Pancreas (tissue), 10 donors: Measurements from ENCODE around the gene NR2F1. TPM values are rescaled to one million over a fixed set of nuclear protein-coding genes. Genes with fewer than 3 reads are reported as not detected.

ENCODE experiments used
- ATAC-seq, 4 donors: fragments of 200-7000 bp; cut with Tn5 transposase; one replicate each; pipeline versions ENCODE4 v1.8.0 to v1.9.1; 2020; ENCODE audit warnings: mild to moderate bottlenecking in 4 of 4, moderate library complexity in 4 of 4
- DNase-seq, 6 donors: peaks; one replicate each; pipeline ENCODE4 v3.0.0-alpha.2; 2020
- FAIRE-seq: peaks from 2 replicates; lab custom pipeline; 2012; peaks lifted over from hg19 to GRCh38; lab: Jason Lieb, UNC
- H3K27ac ChIP-seq, 4 donors: fragments of 200-600 bp; sonication (generic); 1 replicate in 3 of 4; 2 replicates in 1 of 4; pipeline versions ENCODE4 v1.5.0 to v1.8.0; 2020
- H3K27me3 ChIP-seq, 4 donors: fragments of 200-600 bp; one replicate each; pipeline ENCODE4 v1.8.0; 2021
- H3K36me3 ChIP-seq, 3 donors: fragments of 200-600 bp; sonication (generic) in 1 of 3; one replicate each; pipeline versions ENCODE4 v1.5.0 to v1.8.0; 2020 to 2021
- H3K4me1 ChIP-seq, 3 donors: fragments of 200-600 bp; one replicate each; pipeline ENCODE4 v1.8.0; 2021
- H3K4me3 ChIP-seq, 4 donors: fragments of 200-600 bp; sonication (generic) in 2 of 4; one replicate each; pipeline versions ENCODE4 v1.5.0 to v1.8.0; 2020 to 2021
- H3K9me3 ChIP-seq, 4 donors: fragments of 200-600 bp; one replicate each; pipeline ENCODE4 v1.8.0; 2021
- WGBS, 2 donors: extraction: QIAGEN DNeasy Blood & Tissue Kit; methylation state at CpG; one replicate each; pipeline ENCODE4 v1.1.7; 2013; 5-methylcytosine and 5-hydroxymethylcytosine counted together
- intact Hi-C, 3 donors: fragments of 100-400 bp; cut with DNase I; formaldehyde crosslinking; loops; one replicate each; pipeline versions ENCODE4 v1.11.1 to v1.14.2; 2022
- polyA plus RNA-seq, 2 donors: library from polyadenylated mRNA; stranded (reverse); fragments of 200-250 nt; gene quantifications; one replicate each; pipeline ENCODE4 v1.2.3, GENCODE V29; 2013
- total RNA-seq, 6 donors: library from RNA; stranded (reverse); fragmentation: NEBNext Ultra II Directional in 4 of 6; extraction: Animal tissue kit (Norgen Biotek cat#: 25700) in 4 of 6; gene quantifications; one replicate each; pipeline versions ENCODE4 v1.2.1 to v1.2.4, GENCODE V29; 2021 to 2023
- TF ChIP-seq, protein P1 (sequence below), 4 donors: fragments of 200-600 bp; sonication (generic) in 3 of 4; IDR thresholded peaks; one replicate each; pipeline versions ENCODE4 v1.5.0 to v1.8.0; 2021; ENCODE audit warnings: antibody characterized with exemption in 4 of 4
- donor health status: healthy with polysubstance abuse.
- donor health status: DM: no; HTN: no; CAD: no; lungs with moderate emphysema.
- donor health status: DM: no; HTN: no; CAD: no.
- donor health status: control.
- donor health status: control.
- donor health status: Bipolar disorder and iron deficiency.
- donor health status: DM: yes; HTN: yes; CAD: no.
- donor health status: DM: no; HTN: no; CAD: no.
- donor health status: DM: no; HTN: no; CAD: no.
- donor health status: DM: yes; HTN: yes; CAD: no.

The NR2F1 gene
- total and polyA plus RNA-seq, 8 donors, result 1.4 to 8.1 (median 4.9) TPM

DNA sequence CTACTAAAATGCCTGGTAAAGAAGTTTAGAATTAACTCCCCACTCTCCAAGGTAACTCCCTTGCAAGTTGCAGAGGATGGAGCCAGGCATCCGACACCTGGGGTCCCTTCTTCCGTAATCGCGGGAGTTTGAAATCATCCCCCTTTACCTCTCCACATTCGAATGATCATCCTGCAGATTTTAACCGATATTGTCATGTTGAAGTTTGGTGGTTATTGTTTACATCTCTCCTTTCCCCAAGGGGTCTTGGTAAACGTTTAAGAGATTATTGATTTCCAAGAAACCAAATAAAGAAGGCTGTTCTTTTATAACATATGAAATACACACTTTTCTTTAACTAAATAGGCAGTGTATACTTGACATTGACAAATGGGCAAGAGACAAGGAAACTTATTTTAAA, 26.7 kb downstream of the NR2F1 start:
- intact Hi-C loops, result loop anchor here in 2 of 3 donors (5.0 to 10.0 kb wide), 2 partner anchors 185 to 188 kb away; no protein-coding TSS in a partner anchor
- 13 to 16% methylated on average over 7 of the region's 7 CpGs for WGBS, 2 donors
- ATAC-seq (no peak), DNase-seq (no peak), FAIRE-seq (no peak)
- Histone ChIP-seq H3K36me3 (no peaks in the 10 kb centered on the region), H3K27ac (no peak overlapping the region), H3K27me3 (peaks cover 8 to 74% (median 32%) of the 10 kb centered on the region in 4 donors), H3K9me3 (no peaks in the 10 kb centered on the region), H3K4me3 (no peak overlapping the region), H3K4me1 (peaks cover 0 to 10% (median 0%) of the 10 kb centered on the region in 3 donors)
- TF ChIP-seq, protein P1, sequence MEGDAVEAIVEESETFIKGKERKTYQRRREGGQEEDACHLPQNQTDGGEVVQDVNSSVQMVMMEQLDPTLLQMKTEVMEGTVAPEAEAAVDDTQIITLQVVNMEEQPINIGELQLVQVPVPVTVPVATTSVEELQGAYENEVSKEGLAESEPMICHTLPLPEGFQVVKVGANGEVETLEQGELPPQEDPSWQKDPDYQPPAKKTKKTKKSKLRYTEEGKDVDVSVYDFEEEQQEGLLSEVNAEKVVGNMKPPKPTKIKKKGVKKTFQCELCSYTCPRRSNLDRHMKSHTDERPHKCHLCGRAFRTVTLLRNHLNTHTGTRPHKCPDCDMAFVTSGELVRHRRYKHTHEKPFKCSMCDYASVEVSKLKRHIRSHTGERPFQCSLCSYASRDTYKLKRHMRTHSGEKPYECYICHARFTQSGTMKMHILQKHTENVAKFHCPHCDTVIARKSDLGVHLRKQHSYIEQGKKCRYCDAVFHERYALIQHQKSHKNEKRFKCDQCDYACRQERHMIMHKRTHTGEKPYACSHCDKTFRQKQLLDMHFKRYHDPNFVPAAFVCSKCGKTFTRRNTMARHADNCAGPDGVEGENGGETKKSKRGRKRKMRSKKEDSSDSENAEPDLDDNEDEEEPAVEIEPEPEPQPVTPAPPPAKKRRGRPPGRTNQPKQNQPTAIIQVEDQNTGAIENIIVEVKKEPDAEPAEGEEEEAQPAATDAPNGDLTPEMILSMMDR (IDR thresholded peaks at IDR 0.05), result no peak

DNA sequence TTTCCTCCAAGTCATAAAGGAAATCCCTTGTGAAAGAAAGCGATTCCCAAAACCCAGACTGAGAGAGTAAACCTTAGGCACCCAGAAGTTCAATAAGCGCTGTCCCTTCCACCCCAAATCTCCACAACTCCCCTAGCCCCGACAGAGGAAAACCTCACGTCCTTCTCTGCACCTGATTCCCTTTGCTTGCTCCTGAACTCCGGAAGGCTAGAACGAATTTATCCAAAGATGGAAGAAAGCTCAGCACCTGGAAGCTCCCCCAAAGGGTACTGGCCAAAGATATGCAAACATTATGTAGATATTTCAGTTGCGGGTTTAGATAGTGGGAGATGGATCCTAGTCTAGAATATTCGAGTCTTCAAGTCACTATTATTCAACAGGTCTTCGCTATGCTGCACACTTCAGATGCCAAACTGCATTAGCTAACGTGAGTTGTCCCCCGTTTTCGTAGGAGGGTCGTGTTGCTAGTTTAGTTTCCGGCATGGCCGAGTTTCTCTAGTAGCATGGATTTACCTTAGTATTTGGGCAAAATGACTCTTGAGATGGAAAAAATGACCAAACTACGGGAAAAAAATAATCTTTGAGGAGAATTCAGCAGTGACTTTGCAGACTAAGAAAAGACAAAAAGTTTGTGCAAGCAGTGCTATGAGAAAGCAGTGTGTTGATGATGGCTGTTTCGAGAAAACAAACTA, 27.7 kb downstream of the NR2F1 start:
- H3K4me3 ChIP-seq, result no peak overlapping the region
- ATAC-seq, result no peak
- intact Hi-C loops, result no loop called here
- H3K27ac ChIP-seq, result no peak overlapping the region
- TF ChIP-seq, protein P1 (IDR thresholded peaks at IDR 0.05), result no peak
- no peak for FAIRE-seq
- 17 to 19% methylated on average over 17 of the region's 17 CpGs for WGBS, 2 donors
- no peaks in the 10 kb centered on the region for H3K9me3 ChIP-seq
- peaks cover 0 to 10% (median 0%) of the 10 kb centered on the region in 3 donors for H3K4me1 ChIP-seq
- peaks cover 8 to 67% (median 34%) of the 10 kb centered on the region in 4 donors for H3K27me3 ChIP-seq
- no peaks in the 10 kb centered on the region for H3K36me3 ChIP-seq
- DNase-seq, result no peak

DNA sequence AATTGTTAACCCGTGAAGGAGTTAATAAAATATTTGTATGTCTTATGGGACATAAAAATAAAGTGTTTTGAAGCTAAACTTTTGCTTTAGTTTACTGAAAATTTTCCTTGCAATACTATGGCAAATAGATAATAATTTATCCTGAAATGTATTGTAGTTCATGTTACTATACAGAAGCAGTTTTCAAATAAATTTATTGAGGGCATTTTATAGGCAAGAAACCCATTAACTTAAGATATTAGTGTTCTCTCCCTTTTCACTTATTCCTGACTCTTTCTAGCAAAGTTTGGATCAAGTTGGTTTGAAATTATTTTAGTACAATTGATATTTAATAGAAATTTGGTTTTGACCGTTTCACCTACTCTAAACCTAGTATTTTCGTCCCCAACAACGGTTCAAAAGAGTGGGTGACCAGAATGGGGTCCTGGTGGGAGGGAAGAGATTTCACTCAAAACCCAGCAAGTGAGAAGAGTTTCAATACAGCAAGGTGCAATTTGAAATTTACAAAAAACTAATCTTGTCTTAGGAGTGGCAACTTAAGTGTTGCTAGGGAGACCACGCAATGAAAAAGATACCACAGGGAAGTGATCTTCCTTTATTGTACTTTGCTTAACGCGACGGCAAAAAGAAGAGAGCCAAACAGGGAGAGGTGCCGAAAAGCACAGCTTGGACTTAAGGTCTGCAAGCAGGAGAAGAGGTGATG, 28.4 kb downstream of the NR2F1 start:
- H3K4me3 ChIP-seq, result no peak overlapping the region
- 11 to 14% methylated on average over 9 of the region's 9 CpGs for WGBS, 2 donors
- intact Hi-C loops, result no loop called here

DNA sequence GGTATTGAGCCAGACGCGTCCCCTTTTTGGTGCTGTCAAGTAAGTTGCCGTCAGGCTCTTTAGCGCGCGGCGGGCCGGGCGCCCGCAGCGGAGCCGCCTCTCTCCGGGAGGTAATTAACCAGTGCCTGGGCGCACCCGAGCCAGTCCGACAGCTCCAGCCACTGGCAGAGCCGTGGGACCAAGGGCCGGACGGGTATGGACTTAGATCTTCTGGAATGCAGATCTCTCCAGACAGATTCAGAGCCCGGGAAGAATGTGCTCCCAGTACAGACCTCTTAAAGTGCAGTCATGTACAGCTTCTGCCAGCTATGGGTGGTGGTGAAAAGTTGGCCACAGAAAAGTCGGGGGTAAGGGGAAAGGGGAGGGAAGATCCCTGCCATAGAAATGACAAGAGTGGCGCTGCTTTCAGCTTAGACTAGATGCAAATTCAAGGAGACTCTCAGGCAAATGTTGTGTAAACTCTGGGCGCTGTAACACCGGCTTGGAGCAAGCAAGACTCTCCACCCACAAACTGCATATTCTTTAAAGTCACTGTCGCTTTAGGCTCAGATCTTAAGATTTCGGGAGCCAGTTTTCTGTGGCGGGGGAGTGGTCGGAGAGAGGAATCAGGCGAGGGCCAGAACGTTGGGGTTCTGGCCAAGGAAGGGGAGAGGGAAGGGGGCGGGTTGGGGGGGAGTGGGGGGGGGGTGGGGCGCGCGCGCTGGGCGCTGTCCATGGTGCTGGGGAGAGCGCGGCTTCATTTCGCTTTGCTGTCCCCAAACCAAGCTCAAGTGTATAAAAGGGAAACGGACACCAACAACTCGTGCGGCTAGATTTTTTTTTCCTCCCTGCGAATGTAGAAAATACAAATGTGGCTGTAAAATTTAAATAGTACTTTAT, 29.2 kb downstream of the NR2F1 start:
- no peak overlapping the region for H3K27ac ChIP-seq
- FAIRE-seq (no peak), DNase-seq (peak in 3 of 6 donors; percentile 25 to 72 (median 69)), ATAC-seq (peak; percentile 38 to 84 (median 77))
- H3K4me1 ChIP-seq, result peaks cover 0 to 10% (median 0%) of the 10 kb centered on the region in 3 donors
- H3K36me3 ChIP-seq, result no peaks in the 10 kb centered on the region
- peaks cover 8 to 56% (median 34%) of the 10 kb centered on the region in 4 donors for H3K27me3 ChIP-seq
- intact Hi-C loops, result no loop called here
- 6 to 7% methylated on average over 35 to 41 of the region's 43 CpGs for WGBS, 2 donors
- H3K4me3 ChIP-seq, result no peak overlapping the region
- H3K9me3 ChIP-seq, result no peaks in the 10 kb centered on the region
- TF ChIP-seq, protein P1 (IDR thresholded peaks at IDR 0.05), result no peak

More for the DNA sequence above, 28.4 kb downstream of the NR2F1 start:
- ATAC-seq (no peak), FAIRE-seq (no peak), DNase-seq (no peak)
- TF ChIP-seq, protein P1 (IDR thresholded peaks at IDR 0.05), result no peak
- Histone ChIP-seq H3K9me3 (no peaks in the 10 kb centered on the region), H3K27ac (no peak overlapping the region), H3K36me3 (no peaks in the 10 kb centered on the region), H3K27me3 (peaks cover 8 to 63% (median 34%) of the 10 kb centered on the region in 4 donors), H3K4me1 (peaks cover 0 to 10% (median 0%) of the 10 kb centered on the region in 3 donors)
